Keratinocyte (primary cell): ENCODE results near the gene TPM4.

Experiments
- CTCF ChIP-seq, 3 experiments: IDR thresholded peaks in 1 of 3; conservative IDR thresholded peaks in 1 of 3; optimal IDR thresholded peaks in 1 of 3; 2 replicates in 2 of 3; 3 replicates in 1 of 3; pipeline versions ENCODE3 to v1.5.1; 2011; ENCODE audit warnings: low read length in 3 of 3, mild to moderate bottlenecking in 3 of 3, moderate library complexity in 2 of 3, control low read depth in 1 of 3, inconsistent platforms in 1 of 3; ENCODE audit not compliant: insufficient read depth in 2 of 3; ENCODE audit errors: extremely low read depth in 1 of 3
- EZH2 ChIP-seq: IDR thresholded peaks from one replicate; pipeline ENCODE4 v1.6.1; 2012; ENCODE audit warnings: inconsistent platforms, mild to moderate bottlenecking, low read length, moderate library complexity

GRCh38 chr19:16062789-16063188, 13.5 kb upstream of the TPM4 start:
- TF ChIP-seq EZH2 (no peak), CTCF (optimal IDR thresholded peaks at IDR 0.05 in 1 of 3, IDR thresholded peaks at IDR 0.05 in 1 of 3, conservative IDR thresholded peaks at IDR 0.05 in 1 of 3; ENCODE audit: extremely low read depth in 1 of 3, insufficient read depth in 2 of 3, low read length in 3 of 3) (peak; percentile 87 to 98 (median 95))
